Activated naive CD4-positive, alpha-beta T cell treated with anti-CD3 and anti-CD28 coated beads for 36 hours (primary cell): ENCODE data around the gene OTUB1. TPM values are rescaled to one million over a fixed set of nuclear protein-coding genes. Genes with fewer than 3 reads are reported as not detected.

Experiments
- CTCF ChIA-PET: fragments of 350-600 bp; sonication (Branson Sonifier 250); formaldehyde crosslinking; loops from one replicate; lab custom pipeline; 2021; ENCODE audit warnings: antibody characterized with exemption; lab: Charles Lee
- DNase-seq: peaks from one replicate; pipeline ENCODE4 v3.0.0-alpha.2; 2020
- H3K27ac Mint-ChIP-seq: one replicate; pipeline ENCODE4 v1.8.0; 2021; ENCODE audit warnings: mild to moderate bottlenecking, mixed read lengths
- H3K27me3 Mint-ChIP-seq: one replicate; pipeline ENCODE4 v1.8.0; 2021; ENCODE audit warnings: low read depth, mixed read lengths
- H3K36me3 Mint-ChIP-seq: one replicate; pipeline ENCODE4 v1.8.0; 2021; ENCODE audit warnings: low read depth, mixed read lengths
- H3K4me1 Mint-ChIP-seq: one replicate; pipeline ENCODE4 v1.8.0; 2021; ENCODE audit warnings: low read depth, mixed read lengths
- H3K4me3 Mint-ChIP-seq: one replicate; pipeline ENCODE4 v1.8.0; 2021; ENCODE audit warnings: mild to moderate bottlenecking, moderate library complexity, mixed read lengths
- H3K9me3 Mint-ChIP-seq: one replicate; pipeline ENCODE4 v1.8.0; 2021; ENCODE audit warnings: mixed read lengths
- intact Hi-C: fragments of 100-400 bp; cut with micrococcal nuclease; formaldehyde crosslinking; loops from one replicate; pipeline ENCODE4 v1.15.1; 2023
- total RNA-seq, 2 experiments: library from RNA; stranded (reverse); gene quantifications; one replicate each; pipeline ENCODE4 v1.2.3, GENCODE V29; 2021

OTUB1 gene
- total RNA-seq, 2 experiments from 2014 or later = 61.9 to 63.0 TPM

DNA sequence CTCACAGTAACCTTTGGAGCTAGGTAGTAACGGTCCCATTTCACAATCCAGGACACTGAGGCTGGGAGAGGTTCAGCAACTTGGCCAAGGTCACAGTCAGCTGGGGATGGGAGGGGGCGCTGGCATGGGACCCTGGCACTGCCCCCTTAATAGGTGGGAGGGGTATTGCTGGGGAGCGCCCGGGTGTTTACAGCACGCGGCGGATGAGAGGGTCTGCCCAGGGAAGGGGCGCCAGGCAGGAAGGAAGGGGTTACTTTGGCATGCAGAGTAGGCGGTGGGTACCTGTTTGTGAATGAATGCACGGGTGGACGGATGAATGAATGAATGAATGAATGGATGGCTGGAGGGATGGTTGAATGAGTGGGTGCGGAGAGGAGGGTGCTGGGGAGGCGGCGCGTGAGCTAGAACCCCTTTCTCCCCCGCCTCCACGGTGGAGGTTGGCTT is 48.9 kb downstream of the OTUB1 start:
- H3K27ac Mint-ChIP-seq = no peak overlapping the region
- CTCF ChIA-PET = no interaction called here
- H3K27me3 Mint-ChIP-seq = peaks cover 21% of the 10 kb centered on the region
- H3K4me3 Mint-ChIP-seq = no peak overlapping the region
- H3K36me3 Mint-ChIP-seq = no peaks in the 10 kb centered on the region
- no peak for DNase-seq
- H3K4me1 Mint-ChIP-seq = peaks cover 10% of the 10 kb centered on the region
- no peaks in the 10 kb centered on the region for H3K9me3 Mint-ChIP-seq
- intact Hi-C loops = no loop called here

DNA sequence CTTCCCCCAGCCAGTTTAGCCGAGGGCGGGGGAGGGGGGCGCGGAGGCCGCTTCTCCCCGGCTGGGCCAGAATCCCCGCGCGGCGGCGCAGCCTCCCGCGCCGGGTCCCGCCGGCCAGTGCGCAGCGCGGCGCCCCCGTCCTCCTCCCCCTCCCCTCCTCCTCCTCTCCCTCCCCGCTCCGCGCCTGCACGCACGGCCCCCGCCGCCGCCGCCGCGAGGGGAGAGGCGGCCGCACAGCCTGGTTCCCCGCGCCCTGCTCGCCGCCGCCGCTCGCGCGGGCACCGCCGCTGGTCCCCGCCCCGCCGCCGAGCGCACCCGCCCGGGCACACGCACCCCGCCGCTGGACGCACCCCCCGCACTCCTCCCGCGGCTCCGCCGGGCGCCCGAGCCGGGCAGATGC is 49.3 kb downstream of the OTUB1 start, which contains the start of gene FLRT1:
Gene FLRT1 (plus strand): TSS at position 356 of the 400 bp plus-strand sequence. CDS start 80,337 bp downstream, outside the sequence.
- peaks cover 21% of the 10 kb centered on the region for H3K27me3 Mint-ChIP-seq
- H3K9me3 Mint-ChIP-seq = no peaks in the 10 kb centered on the region
- CTCF ChIA-PET = no interaction called here
- no peak within 1 kb of the TSS for H3K27ac Mint-ChIP-seq
- intact Hi-C loops = no loop called here
- H3K36me3 Mint-ChIP-seq = no peaks in the 10 kb centered on the region
- H3K4me1 Mint-ChIP-seq = peaks cover 10% of the 10 kb centered on the region
- H3K4me3 Mint-ChIP-seq = no peak within 1 kb of the TSS
- no peak for DNase-seq

DNA sequence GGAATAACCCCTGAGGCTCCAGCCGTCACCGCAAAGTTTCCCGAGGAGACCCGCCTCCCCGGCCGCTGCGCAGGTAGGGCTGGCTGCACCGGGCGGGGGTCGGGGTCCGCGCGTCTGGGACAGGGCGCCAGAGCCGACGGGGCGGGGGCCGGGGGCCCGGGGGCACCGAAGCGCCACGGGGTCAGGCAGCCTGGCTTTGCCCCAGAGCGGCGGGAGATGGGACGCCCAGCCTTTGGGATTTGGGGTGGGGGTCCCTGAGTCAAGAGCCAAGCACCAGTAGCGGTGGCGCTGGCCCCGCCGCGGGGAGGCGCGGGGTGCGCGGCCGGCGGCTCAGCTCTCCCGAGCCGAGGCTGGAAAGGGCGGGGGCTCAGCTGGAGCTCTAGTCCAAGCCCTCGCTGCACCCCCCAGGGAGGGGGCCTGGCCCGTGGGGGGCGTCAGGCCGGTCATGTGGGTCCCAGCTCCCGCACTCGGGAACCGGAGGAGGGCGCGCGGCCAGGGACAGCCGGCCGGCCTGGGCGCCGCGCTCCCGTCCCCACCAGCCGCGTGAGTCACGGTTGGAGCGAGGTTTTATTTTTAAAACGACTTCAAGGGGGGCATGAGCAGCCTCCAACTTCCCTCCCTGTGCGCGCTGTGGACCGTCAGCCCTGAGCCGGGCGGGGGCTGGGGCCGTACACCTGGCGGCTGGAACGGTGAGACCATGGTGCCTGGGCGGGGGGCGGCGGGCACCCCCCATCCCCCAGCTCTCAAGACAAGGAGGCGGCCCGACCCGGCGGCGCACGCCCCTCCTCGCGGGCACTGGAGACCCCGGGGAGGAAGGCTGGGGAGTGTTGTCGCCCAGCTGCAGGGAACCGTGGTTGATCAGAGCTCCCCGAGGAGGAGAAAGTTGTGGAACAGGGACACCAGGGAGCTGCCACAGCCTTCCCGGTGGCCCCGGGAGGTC is 50.1 kb downstream of the OTUB1 start:
- Mint-ChIP-seq H3K4me3 (no peak overlapping the region), H3K27me3 (peaks cover 21% of the 10 kb centered on the region), H3K36me3 (peaks cover under 1% of the 10 kb centered on the region), H3K27ac (no peak overlapping the region), H3K9me3 (no peaks in the 10 kb centered on the region), H3K4me1 (peaks cover 10% of the 10 kb centered on the region)
- intact Hi-C loops = no loop called here
- no peak for DNase-seq
- CTCF ChIA-PET = no interaction called here

DNA sequence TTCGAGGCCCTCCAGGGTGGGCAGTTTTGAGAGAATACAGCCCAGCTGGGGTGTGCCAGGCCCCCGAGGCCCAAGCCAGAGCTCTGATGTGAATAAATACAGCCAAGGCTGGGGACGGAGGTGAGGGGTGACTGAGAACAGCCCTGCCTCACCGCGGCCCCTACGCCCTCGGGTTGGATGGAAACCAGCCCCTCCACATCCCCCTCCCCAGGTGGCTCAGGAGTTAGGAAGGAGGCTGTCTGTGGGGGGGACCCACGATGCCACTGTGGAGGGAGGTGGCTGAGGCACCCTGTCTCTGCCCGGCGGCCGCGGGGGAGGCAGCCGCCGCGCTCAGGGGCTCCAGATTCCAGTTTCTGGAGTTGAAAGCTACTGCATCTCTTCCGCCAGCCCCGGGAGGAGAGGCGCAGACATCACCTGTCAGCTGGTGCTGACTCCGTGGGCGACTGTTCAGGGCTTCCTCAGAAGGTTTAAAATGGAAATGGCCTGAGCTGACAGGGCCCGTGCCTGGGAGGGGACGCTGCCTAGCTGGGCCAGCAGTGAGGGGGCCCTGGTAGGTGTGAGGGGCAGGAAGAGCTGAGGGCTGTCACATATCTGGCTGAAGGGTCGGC is 50.9 kb downstream of the OTUB1 start:
- Mint-ChIP-seq H3K4me1 (peaks cover 10% of the 10 kb centered on the region), H3K9me3 (no peaks in the 10 kb centered on the region), H3K27me3 (peaks cover 21% of the 10 kb centered on the region), H3K36me3 (peaks cover 1% of the 10 kb centered on the region), H3K4me3 (no peak overlapping the region), H3K27ac (no peak overlapping the region)
- CTCF ChIA-PET = no interaction called here
- intact Hi-C loops = no loop called here
- DNase-seq = no peak

DNA sequence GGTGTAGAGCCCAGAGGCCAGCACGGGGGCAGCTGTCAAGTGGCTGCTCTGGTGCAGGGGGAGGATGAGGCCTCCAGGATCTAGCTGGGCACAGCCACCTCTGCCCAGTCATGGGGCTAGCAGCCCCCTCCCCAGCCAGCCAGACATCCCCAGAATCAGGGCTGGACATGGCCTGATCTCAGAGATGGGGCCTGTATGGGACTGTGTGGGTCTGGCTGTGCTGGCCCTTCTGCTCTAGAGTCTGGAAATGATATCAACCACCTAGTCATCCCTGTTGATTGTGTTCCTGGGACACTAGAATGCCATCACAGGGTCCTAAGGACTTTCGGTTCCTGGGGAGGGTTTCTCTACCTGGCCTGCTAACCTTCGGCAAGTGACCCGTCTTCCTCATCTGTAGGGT is 52.3 kb downstream of the OTUB1 start:
- Mint-ChIP-seq H3K4me3 (no peak overlapping the region), H3K9me3 (no peaks in the 10 kb centered on the region), H3K36me3 (peaks cover 1% of the 10 kb centered on the region), H3K4me1 (peaks cover 10% of the 10 kb centered on the region), H3K27ac (no peak overlapping the region), H3K27me3 (peaks cover 21% of the 10 kb centered on the region)
- DNase-seq = no peak
- intact Hi-C loops = no loop called here
- CTCF ChIA-PET = interaction anchor here (1.3 kb wide), 1 partner anchor 111 kb away, joined by 3 read pairs; no protein-coding TSS in a partner anchor

DNA sequence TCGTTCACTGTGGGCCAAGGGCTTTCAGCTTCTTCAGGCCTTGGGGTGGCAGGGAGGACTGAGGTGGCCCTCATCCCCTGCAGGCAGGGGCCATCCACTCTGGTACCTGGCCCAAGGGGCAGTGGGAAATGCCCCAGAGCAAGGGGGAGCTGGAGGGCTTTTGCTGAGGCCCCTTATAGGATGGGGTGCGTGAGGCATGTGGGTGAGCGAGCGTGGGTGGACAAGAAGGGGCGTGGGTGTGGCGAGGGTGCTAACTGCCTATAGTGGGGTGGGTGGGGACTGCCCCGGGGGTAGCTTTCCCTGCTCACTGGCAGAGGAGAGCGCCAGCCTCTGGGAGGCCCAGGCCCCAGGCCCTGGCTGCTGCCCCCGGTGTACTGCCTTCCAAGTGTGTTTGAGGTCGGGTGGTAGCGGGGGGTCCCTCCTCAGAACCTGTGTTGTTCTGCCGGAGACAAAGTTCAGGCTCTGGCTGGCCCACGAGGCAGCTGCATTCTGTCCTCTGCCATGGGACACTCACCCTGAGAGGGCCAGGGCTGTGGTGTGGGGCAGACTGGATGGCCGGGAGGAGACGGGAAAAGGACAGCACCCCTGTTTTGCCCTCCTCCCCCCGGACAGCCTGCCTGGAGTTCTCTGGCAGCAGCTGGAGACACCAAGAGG is 52.9 kb downstream of the OTUB1 start:
- no peak overlapping the region for H3K4me3 Mint-ChIP-seq
- DNase-seq = no peak
- intact Hi-C loops = no loop called here
- no peak overlapping the region for H3K27ac Mint-ChIP-seq
- CTCF ChIA-PET = interaction anchor here (1.3 kb wide), 1 partner anchor 110 kb away, joined by 3 read pairs; no protein-coding TSS in a partner anchor
- H3K9me3 Mint-ChIP-seq = no peaks in the 10 kb centered on the region
- H3K27me3 Mint-ChIP-seq = peaks cover 18% of the 10 kb centered on the region
- peaks cover 9% of the 10 kb centered on the region for H3K4me1 Mint-ChIP-seq
- H3K36me3 Mint-ChIP-seq = peaks cover 1% of the 10 kb centered on the region

DNA sequence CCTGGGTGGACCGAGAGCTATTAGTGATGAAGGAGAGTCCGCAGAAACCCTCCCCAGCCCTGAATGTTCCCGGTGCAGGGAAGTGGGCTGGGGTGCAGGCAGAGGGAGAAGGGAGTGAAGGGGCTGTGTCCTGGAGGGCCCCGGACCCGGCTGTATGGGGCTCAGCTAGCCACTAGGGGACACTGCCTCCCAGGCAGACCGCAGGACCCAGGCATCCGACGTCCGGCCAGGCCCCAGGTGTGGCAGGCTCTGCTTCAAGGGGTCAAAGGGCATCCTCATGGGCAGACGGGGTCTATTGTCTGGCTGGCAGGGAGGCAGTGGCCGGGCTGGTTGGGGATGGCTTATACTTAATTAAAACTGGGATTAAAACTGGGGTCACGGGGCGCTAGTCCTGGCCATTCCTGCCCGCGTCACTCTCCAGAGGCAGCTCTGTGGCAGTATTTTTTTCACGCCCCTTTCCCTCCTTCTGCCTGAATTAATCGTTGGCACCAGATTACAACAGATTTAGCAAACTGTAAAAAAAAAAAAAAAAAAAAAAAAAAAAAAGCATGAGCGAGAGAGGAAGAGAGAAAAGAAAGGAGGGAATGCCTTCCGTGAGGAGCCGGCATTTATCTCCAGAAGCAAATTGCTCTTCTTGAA is 54.6 kb downstream of the OTUB1 start:
- H3K27ac Mint-ChIP-seq = no peak overlapping the region
- intact Hi-C loops = no loop called here

DNA sequence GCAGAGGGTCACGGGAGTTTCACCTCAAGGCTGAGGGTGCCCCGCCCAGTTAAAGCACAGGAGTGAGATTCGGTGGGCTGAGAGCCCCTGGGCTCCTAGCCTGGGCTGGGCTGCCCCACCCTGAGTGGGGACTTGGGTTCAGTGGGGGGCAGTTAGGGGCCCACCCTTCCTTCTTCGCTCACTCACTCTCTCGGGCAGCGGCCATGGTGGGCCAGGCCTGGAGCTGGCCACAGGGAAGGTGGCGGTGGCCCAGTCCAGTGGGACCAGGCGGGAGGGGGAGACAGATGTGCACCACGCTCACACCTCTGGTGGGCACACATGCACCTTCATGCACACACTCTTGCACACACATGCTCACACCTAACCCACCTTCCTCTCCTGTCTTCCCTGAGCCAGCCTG is 55.6 kb downstream of the OTUB1 start:
- Mint-ChIP-seq H3K27me3 (peaks cover 6% of the 10 kb centered on the region), H3K27ac (no peak overlapping the region), H3K4me3 (no peak overlapping the region), H3K36me3 (peaks cover 1% of the 10 kb centered on the region), H3K4me1 (no peaks in the 10 kb centered on the region), H3K9me3 (no peaks in the 10 kb centered on the region)
- no peak for DNase-seq
- CTCF ChIA-PET = no interaction called here
- intact Hi-C loops = no loop called here

More for the DNA sequence above, 54.6 kb downstream of the OTUB1 start:
- CTCF ChIA-PET = no interaction called here
- Mint-ChIP-seq H3K27me3 (peaks cover 6% of the 10 kb centered on the region), H3K4me1 (no peaks in the 10 kb centered on the region), H3K4me3 (no peak overlapping the region), H3K9me3 (no peaks in the 10 kb centered on the region), H3K36me3 (peaks cover 1% of the 10 kb centered on the region)
- DNase-seq = no peak

DNA sequence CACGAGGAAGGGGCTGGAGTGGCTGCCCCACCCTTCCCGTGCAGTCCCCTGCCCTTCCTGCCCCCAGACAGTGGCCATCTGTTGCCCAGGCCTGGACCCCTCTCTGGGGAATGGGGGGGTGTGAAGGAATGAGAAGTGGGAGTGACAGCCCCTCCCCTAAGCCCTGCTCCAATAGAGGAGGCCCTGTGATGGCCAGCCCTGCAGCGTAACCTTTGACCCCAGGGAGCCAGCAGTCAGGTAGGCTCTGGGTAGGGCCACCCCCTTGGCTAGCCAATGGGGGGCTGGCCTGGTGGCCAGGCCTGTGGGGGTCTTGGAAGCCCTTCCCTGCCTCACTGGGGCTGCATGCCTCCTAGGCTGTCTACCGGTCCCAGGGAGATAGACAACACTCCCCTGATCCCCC is 56.1 kb downstream of the OTUB1 start:
- DNase-seq = no peak
- Mint-ChIP-seq H3K4me3 (no peak overlapping the region), H3K4me1 (no peaks in the 10 kb centered on the region), H3K27me3 (peaks cover 6% of the 10 kb centered on the region), H3K27ac (no peak overlapping the region), H3K9me3 (no peaks in the 10 kb centered on the region), H3K36me3 (peaks cover 1% of the 10 kb centered on the region)
- CTCF ChIA-PET = no interaction called here
- intact Hi-C loops = no loop called here

DNA sequence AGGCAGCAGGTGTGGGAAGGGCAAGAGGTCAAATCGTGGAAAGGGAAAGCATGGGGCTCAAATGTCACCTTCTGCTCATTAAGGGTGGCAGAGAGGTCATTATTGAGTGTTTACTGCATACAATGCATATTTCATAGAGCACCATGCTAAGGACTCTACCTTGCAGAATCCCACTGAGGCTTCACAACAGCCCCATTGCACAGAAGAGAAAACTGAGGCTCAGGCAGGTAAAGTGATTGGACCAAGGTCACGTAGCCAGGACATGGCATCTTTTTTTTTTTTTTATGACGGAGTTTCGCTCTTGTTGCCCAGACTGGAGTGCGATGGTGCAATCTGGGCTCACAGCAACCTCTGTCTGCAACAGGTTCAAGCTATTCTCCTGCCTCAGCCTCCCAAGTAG is 57.3 kb downstream of the OTUB1 start:
- no peaks in the 10 kb centered on the region for H3K27me3 Mint-ChIP-seq
- H3K36me3 Mint-ChIP-seq = peaks cover 1% of the 10 kb centered on the region
- no peak for DNase-seq
- CTCF ChIA-PET = no interaction called here
- H3K4me3 Mint-ChIP-seq = no peak overlapping the region
- intact Hi-C loops = no loop called here
- H3K27ac Mint-ChIP-seq = no peak overlapping the region
- no peaks in the 10 kb centered on the region for H3K9me3 Mint-ChIP-seq
- H3K4me1 Mint-ChIP-seq = no peaks in the 10 kb centered on the region

DNA sequence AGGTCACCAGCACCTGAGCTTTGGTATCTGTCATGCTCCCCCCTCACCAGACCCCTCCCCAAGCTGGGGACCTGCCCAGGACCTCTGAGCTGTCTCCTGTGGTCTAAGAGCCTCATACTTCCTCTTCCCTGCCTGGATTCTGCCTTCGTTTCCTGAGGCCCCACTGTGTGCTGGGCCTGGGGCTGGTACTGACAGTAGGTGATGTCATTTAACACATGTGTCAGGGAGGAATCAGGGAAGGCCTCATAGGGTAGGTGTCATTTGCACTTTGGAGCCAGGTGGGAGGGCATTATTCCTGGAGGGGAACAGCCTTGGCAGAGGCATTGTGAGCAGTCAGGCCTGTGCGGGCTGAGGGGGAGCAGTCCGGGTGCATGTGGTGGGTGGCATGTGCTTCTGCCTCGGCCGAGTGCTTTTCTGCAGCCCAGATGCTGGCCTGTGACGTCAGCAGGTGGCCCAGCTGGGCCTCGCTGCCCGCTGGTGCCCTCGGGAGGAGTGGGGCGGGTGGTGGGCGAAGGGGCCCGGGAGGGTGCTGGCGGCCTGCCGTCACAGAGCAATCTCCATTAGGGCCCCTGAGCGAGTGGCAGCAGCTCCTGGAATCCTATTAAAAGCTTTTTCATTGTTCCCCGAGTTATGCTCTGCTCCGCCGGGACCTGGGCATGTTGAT is 58.6 kb downstream of the OTUB1 start:
- H3K27me3 Mint-ChIP-seq = no peaks in the 10 kb centered on the region
- peaks cover 1% of the 10 kb centered on the region for H3K36me3 Mint-ChIP-seq
- intact Hi-C loops = no loop called here
- no peak overlapping the region for H3K4me3 Mint-ChIP-seq
- CTCF ChIA-PET = no interaction called here
- no peaks in the 10 kb centered on the region for H3K9me3 Mint-ChIP-seq
- H3K27ac Mint-ChIP-seq = no peak overlapping the region
- no peak for DNase-seq
- H3K4me1 Mint-ChIP-seq = no peaks in the 10 kb centered on the region
